ENCODE measurements around the gene LCN12. TPM values are rescaled to one million over a fixed set of nuclear protein-coding genes. Genes with fewer than 3 reads are reported as not detected.
A peak's percentile ranks its signal among the peaks of the same experiment; 100 is the strongest.

Gene LCN12
- total RNA-seq, 1 experiment from 2014 or later = 4.2 TPM

DNA sequence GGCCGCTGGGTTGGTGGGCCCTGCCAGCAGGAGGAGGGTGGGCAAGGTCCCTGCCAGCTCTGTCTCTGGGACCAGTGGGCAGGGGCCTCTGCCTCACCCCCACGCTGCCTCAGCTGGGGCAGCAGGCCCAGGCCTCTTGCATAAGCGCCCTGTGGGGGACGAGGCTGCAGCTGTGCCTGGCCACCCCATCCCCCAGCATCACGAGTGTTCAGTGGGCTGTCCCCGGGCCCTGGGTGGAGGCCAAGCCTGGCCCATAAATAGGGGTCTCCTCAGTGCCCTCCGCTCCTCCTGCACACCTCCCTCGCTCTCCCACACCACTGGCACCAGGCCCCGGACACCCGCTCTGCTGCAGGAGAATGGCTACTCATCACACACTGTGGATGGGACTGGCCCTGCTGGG lies 25.1 kb downstream of the LCN12 start, which contains the start of gene PTGDS (continued):
- TF ChIP-seq, protein P1, sequence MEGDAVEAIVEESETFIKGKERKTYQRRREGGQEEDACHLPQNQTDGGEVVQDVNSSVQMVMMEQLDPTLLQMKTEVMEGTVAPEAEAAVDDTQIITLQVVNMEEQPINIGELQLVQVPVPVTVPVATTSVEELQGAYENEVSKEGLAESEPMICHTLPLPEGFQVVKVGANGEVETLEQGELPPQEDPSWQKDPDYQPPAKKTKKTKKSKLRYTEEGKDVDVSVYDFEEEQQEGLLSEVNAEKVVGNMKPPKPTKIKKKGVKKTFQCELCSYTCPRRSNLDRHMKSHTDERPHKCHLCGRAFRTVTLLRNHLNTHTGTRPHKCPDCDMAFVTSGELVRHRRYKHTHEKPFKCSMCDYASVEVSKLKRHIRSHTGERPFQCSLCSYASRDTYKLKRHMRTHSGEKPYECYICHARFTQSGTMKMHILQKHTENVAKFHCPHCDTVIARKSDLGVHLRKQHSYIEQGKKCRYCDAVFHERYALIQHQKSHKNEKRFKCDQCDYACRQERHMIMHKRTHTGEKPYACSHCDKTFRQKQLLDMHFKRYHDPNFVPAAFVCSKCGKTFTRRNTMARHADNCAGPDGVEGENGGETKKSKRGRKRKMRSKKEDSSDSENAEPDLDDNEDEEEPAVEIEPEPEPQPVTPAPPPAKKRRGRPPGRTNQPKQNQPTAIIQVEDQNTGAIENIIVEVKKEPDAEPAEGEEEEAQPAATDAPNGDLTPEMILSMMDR (IDR thresholded peaks at IDR 0.05 in 2 of 3, conservative IDR thresholded peaks at IDR 0.05 in 1 of 3; ENCODE audit: borderline replicate concordance in 1 of 3, insufficient read depth in 1 of 3, low read depth in 2 of 3, low read length in 2 of 3) = no peak
- TF ChIP-seq EGR1 (IDR thresholded peaks at IDR 0.05; ENCODE audit: low read depth) = no peak
- no peak for TF ChIP-seq EZH2 (IDR thresholded peaks at IDR 0.05)
- TF ChIP-seq YY1 (IDR thresholded peaks at IDR 0.05; ENCODE audit: extremely low read depth, insufficient replicate concordance, low read depth, low read length) = no peak
- TF ChIP-seq FOSL1 (IDR thresholded peaks at IDR 0.05; ENCODE audit: low read depth) = no peak
- TF ChIP-seq ZFX (IDR thresholded peaks at IDR 0.05) = no peak
- TF ChIP-seq, protein P2, sequence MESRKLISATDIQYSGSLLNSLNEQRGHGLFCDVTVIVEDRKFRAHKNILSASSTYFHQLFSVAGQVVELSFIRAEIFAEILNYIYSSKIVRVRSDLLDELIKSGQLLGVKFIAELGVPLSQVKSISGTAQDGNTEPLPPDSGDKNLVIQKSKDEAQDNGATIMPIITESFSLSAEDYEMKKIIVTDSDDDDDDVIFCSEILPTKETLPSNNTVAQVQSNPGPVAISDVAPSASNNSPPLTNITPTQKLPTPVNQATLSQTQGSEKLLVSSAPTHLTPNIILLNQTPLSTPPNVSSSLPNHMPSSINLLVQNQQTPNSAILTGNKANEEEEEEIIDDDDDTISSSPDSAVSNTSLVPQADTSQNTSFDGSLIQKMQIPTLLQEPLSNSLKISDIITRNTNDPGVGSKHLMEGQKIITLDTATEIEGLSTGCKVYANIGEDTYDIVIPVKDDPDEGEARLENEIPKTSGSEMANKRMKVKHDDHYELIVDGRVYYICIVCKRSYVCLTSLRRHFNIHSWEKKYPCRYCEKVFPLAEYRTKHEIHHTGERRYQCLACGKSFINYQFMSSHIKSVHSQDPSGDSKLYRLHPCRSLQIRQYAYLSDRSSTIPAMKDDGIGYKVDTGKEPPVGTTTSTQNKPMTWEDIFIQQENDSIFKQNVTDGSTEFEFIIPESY (IDR thresholded peaks at IDR 0.05; ENCODE audit: extremely low read depth, insufficient replicate concordance, low read length) = no peak
- no peak for TF ChIP-seq JUND (IDR thresholded peaks at IDR 0.05)

DNA sequence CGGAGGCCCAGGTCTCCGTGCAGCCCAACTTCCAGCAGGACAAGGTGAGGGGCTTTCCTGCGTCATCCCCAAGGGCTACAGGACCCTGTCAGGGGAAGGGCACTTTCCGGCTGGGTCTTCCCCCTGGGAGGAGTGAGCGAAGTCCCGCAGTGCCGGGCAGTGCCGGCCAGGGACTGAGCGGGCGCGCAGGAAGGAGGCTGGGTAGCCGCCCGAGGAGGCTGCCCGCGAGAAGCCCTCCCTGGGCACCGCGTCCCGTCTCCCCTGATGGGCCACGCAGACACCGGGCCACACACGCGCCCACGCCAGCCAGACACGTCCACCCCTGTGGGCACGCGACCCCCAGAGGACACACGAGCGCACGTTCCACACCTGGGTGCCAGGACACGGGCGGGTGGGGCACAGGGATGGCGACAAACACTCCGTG lies 25.6 kb downstream of the LCN12 start:
- intact Hi-C loops (cut with micrococcal nuclease) = no loop called here
- DNase-seq (ENCODE audit: low read depth, low spot score) = no peak
- Histone ChIP-seq H2AFZ (ENCODE audit: low read depth, low read length, poor library complexity, severe bottlenecking) (no peak overlapping the region), H3K4me3 (replicated peaks in 1 of 2; ENCODE audit: low read depth in 1 of 2, low read length in 2 of 2) (peak overlapping the region in 1 of 2 experiments; percentile 46; a peak in 3 of 4 replicates), H3K9ac (ENCODE audit: low read length) (peak overlapping the region; percentile 40; the same call in 1 of the 2 replicates), H3K4me1 (ENCODE audit: control insufficient read depth in 1 of 2, insufficient read depth in 2 of 2, low read length in 2 of 2) (peaks cover 2 to 32% of the 10 kb centered on the region in 2 experiments; a peak in 3 of 4 replicates), H4K20me1 (ENCODE audit: insufficient read depth) (no peaks in the 10 kb centered on the region), H3K27me3 (ENCODE audit: insufficient read depth, low read length) (no peaks in the 10 kb centered on the region), H3K36me3 (ENCODE audit: control insufficient read depth in 1 of 2, insufficient read depth in 2 of 2, low read length in 2 of 2) (no peaks in the 10 kb centered on the region), H3K9me3 (ENCODE audit: control insufficient read depth in 1 of 2, insufficient read depth in 1 of 2, low read depth in 1 of 2, low read length in 2 of 2) (no peaks in the 10 kb centered on the region), H3K27ac (ENCODE audit: low read depth, low read length) (peak overlapping the region; percentile 51; the same call in 1 of the 2 replicates), H3K79me2 (ENCODE audit: insufficient read depth, low read length) (no peaks in the 10 kb centered on the region), H3K4me2 (ENCODE audit: low read length) (peak overlapping the region; percentile 67), H3K9me2 (ENCODE audit: insufficient read depth) (no peaks in the 10 kb centered on the region)
- CTCF ChIA-PET = interaction anchor here (1.0 to 3.0 kb wide), 5 partner anchors 13 to 104 kb away, joined by 3 to 11 read pairs (median 6); no protein-coding TSS in a partner anchor
- ATAC-seq = no peak
- RAD21 ChIA-PET (ENCODE audit: low non-redundant PET in 1 of 2, low total read pairs in 2 of 2, uncharacterized antibody in 2 of 2, unreplicated experiment in 2 of 2) = no interaction called here
- no TSS peak for BruUV-seq (replicated peaks)
- POLR2A ChIA-PET = interaction anchor here (0.6 to 1.4 kb wide), 4 partner anchors 8 to 482 kb away, joined by 3 to 6 read pairs (median 6); partner anchors contain the start of gene PAXX
- TF ChIP-seq, protein P1 (IDR thresholded peaks at IDR 0.05 in 2 of 3, conservative IDR thresholded peaks at IDR 0.05 in 1 of 3; ENCODE audit: borderline replicate concordance in 1 of 3, insufficient read depth in 1 of 3, low read depth in 2 of 3, low read length in 2 of 3) = no peak
- TF ChIP-seq SRF (IDR thresholded peaks at IDR 0.05; ENCODE audit: low read depth) = no peak
- no peak for TF ChIP-seq SP1 (IDR thresholded peaks at IDR 0.05; ENCODE audit: low read depth)
- no peak for TF ChIP-seq EGR1 (IDR thresholded peaks at IDR 0.05; ENCODE audit: low read depth)
- TF ChIP-seq ELF1 (IDR thresholded peaks at IDR 0.05; ENCODE audit: borderline replicate concordance, low read depth) = no peak
- TF ChIP-seq CEBPB (IDR thresholded peaks at IDR 0.05; ENCODE audit: low read depth) = no peak
- no peak for TF ChIP-seq RAD21 (IDR thresholded peaks at IDR 0.05; ENCODE audit: low read depth)
- TF ChIP-seq EZH2phosphoT487 (IDR thresholded peaks at IDR 0.05; ENCODE audit: borderline replicate concordance) = no peak
- no peak for TF ChIP-seq POLR2A (IDR thresholded peaks at IDR 0.05; ENCODE audit: borderline replicate concordance, extremely low read depth, insufficient read depth, insufficient read length)
- TF ChIP-seq, protein P2 (IDR thresholded peaks at IDR 0.05; ENCODE audit: extremely low read depth, insufficient replicate concordance, low read length) = no peak
- no peak for TF ChIP-seq POLR2AphosphoS5 (IDR thresholded peaks at IDR 0.05; ENCODE audit: low read depth, low read length)
- no peak for TF ChIP-seq ZFX (IDR thresholded peaks at IDR 0.05)
- TF ChIP-seq EZH2 (IDR thresholded peaks at IDR 0.05) = no peak
- no peak for TF ChIP-seq JUND (IDR thresholded peaks at IDR 0.05)
